HG02884 (cell line): ENCODE data around the gene FDX1.

Experiments
- ATAC-seq: cut with Tn5 transposase; IDR thresholded peaks from one replicate; pipeline ENCODE4 v1.9.1; 2021; ENCODE audit warnings: mild to moderate bottlenecking, moderate library complexity; ENCODE audit not compliant: unreplicated experiment

FDX1 gene

DNA sequence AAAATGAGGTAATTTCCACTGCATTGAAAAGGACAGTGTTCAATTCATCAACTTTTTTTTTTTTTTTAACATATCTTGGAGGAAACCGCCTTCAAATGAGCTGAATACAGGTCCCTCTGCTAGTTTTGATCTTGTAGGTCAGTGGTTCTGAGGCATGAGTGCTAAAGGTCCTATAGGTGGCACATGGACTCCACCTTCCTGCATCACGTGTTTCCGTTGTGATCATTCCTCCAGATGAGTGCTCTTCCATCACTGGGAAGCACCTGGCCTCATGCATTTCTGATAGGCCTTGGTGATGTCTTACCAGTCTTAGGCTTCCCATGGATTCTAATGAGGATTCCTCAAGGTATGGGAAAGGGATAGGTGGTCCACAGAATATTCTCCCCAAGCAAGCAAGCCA lies 37.8 kb downstream of the FDX1 start:
- no peak for ATAC-seq

DNA sequence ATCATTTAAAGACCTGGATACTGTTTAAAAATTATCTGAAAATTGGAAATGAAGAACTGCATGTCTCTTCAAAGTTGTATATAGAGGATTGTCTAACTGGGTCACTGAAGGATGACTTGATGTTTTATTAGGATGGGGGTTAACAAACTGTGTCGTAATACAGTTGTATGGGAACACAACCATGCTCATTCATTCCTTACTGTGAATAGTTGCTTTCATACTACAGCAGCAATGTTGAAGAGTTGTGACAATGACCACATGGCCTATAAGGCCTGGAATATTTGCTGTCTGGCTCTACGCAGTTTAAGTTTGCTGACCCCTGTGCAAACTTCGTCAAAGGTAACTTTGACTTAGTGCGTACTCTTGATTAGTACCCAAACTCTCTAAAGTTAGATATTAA lies 38.4 kb downstream of the FDX1 start:
- no peak for ATAC-seq

DNA sequence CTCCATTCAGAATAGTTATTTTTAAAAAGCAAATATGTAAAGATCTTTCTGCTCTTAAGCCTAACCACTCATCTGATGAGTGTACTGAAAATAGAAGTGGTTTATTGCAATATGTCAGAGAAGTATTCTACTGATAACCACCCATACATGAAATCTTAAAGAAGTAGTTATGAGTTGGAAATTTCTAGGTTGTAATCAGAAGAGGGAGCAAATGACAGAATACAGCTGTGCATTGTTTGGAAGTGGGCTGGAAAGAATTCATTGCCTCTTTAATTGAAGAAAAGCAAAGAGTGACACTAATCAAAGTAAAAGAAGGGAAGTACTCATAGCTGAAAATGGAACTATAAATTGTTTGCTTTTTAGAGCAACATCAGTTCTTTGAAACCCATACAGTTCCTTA lies 39.4 kb downstream of the FDX1 start:
- no peak for ATAC-seq

DNA sequence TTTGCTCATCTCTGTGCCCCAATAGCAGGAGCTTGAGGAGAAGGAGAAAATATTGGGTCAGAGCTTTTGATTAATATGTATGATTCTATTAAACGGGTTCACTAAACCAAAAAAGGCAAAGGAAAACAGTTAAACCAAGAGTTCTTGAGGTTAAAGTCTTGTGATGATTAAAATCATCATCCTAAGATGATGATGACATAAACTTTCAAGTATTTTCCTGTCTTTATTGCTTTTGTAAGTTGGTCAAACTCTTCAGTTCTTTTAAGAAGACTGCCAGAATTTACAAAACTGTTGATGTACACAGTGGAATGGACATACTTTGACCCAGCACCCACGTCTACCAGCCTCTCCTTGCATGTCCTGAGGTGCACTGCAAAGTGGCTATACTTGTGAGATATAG lies 41.0 kb downstream of the FDX1 start:
- no peak for ATAC-seq

DNA sequence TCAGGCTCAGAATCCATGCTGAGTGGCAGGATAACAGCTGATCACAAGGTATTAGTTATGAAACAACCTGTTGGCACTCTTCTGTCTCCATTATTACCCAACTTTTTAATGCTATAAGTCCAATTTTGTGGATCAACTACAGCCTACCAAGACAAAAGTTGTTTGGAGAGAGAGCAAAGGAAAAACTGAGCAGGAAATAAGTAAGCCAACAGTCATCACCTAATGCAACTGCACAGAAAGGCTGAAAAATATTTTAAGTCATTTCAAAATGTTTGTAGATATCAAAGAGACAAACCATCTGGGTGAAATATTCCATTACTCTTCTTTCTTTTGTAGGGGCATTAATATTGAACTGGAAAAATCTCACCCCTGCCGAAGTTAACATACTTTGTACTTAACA lies 41.6 kb downstream of the FDX1 start:
- ATAC-seq, result no peak

DNA sequence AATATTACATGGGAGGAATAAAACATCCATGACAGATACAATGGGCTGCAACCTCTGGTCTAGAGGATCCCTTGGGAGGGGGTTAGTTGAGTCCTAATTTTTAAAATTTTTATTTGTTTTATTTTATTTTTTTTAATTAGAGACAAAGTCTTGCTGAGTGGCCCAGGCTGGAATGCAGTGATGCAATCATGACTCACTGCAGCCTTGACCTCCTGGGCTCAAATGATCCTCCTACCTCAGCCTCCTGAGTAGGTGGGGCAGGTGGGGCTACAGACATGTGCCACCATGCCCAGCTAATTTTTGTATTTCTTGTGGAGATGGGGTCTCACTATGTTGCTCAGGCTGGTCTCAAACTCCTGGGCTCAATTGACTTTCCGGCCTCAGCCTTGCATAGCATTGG lies 43.1 kb downstream of the FDX1 start:
- no peak for ATAC-seq

DNA sequence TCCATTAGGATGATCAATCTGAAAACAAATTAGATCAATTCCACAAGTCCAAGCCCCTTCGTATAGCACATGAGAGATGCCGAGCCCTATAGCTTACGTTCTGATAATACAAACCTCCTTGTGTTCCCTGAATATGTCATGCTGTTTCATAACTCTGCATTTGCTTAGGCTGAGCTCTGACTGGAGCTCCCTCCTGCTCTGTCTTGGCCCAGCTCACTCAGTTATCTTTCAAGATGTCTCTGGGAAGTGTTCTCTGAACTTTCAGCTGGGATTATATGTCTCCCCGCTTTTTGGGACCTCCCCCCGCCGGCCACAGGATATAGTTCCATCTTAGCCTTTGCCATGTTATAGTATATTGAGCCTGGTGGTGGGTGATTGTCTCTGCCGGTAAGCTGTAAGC lies 44.0 kb downstream of the FDX1 start:
- no peak for ATAC-seq

DNA sequence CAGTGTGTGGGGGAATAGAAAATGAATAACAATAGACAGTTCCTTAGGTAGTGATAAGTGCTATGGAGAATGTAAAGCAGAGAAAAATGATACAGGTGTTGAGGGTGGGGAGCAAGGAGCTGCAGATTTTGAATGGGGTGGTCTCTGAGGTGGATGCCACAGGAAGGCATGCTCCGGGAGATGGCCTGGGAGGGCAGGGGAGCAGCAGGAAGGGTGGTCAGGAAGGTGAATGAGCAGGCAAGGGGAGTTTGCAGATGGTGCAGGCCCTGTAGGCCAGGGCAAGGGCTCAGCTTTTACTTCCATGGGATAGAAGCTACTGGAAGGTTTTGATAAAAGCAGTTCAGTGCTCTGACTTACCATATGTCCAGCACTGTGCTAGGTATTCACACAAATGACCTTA lies 44.8 kb downstream of the FDX1 start:
- no peak for ATAC-seq

DNA sequence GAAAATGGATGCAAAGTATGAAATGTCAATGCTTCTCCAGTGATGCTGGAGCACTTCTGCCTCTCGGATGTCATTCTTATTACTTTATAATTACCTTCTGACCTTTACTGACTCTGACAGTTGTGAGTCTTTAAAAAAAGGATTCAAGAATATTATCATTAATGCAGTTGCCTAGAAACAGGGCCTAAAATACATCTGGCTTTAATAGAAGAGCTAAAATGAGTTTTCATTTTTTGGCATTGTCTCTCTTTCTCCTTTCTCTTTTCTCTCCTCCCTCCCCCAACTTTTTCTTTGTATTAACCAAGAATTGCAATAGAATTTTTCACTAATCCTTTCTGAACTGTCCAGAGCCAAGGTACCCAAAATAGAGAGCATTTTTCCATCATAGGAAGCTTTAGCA lies 45.9 kb downstream of the FDX1 start:
- ATAC-seq, result no peak

DNA sequence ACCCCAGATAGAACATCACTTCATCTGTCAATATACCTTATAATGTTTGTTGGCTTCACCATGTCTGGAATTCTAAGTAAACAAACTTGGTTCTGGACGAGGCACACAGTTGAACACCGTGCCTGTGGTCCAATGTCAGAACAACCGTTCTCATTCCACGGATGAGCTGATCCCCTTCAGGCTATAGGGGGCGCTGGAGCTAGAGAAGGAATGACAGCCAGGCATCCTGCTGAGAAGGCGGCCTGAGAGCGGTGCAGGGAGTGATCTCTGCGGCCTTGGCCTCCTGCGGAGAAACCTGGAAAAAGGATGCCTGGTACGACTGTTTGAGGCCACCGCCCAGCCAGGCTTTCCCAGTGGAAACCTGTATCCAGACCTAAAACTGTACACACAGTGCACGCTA lies 48.7 kb downstream of the FDX1 start:
- ATAC-seq, result no peak

DNA sequence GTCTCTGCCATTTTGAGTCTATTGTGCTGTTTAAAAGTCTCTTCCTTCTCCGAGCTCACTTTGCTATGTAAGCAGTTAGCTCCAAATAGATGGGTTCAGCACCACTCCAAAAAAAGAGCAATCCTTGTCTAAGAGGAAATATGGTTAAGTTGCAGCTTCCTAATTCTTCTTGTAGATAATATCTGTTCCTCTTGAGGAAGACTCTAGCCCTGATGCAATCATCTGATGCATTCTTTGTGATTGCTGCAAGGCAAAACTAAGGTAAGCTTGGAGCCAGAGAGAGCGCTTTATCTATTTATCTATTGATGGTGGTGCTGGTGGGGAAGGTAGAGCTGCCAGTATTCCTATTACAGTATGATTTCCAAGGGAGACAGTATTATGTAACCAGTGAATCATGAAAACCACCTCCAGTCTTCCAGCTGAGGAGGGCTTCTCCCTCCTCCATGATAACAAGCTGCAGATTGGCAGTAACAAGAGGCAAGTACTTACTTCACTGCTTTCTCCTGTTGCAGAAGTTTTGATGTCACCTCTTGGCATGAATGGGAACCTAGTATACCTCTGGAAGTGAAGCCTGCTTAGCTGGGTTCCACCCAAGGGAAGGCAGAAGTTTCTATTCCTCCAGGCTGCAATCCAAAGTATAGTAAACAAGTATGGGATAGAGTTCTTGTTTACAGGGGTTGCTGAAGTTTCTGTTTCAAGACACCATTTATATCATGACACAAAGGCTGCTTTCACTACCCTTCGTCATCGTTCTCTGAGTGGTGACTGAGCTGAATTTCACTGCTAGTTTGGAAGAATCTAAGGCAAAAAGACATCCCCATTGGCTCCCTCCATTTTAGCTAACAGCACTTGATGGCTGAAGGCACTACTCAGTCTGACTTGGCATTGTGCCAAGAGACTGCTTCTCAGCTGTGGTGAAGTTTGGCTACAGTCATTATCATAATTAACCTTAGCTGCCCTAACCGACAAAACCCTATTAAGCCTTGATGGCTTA lies 49.7 kb downstream of the FDX1 start:
- no peak for ATAC-seq

DNA sequence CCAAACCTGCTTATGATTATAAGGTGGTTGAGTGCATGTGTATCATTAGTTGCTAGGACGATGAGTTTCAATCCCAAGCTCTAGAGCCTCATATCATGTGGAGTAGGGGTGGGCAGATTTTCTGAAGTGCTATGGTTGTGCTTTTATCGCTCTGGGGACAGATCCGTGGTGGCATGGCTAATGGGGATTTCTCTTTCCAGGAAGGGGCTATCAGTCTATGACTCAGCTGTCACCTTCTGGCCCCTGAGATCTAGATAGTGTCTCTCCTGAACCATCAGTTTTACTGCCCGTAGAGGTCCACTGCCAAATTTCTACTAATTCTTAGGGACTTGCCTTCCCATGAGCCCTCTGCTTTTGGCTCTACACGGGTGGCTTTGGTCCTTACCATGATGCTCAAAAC lies 51.8 kb downstream of the FDX1 start:
- ATAC-seq, result no peak

DNA sequence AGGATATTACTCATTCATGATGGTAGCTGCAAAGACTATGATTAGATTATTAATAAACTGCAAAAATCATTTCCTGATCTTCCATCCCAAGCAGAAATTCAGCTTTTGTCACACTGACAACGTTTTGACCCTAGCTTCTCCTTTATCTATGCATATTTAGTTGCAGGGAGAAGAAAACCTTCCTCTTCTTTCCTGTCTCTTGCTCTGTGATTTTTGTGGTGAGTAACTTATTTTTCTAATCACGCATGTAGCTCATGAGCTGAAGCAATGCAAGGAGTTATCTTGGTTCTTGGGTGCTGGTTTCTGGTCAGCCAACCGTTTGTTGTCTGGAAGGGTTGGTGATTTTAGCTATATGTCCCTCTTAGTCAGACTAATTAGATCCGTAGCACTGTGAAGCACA lies 56.4 kb downstream of the FDX1 start:
- no peak for ATAC-seq

DNA sequence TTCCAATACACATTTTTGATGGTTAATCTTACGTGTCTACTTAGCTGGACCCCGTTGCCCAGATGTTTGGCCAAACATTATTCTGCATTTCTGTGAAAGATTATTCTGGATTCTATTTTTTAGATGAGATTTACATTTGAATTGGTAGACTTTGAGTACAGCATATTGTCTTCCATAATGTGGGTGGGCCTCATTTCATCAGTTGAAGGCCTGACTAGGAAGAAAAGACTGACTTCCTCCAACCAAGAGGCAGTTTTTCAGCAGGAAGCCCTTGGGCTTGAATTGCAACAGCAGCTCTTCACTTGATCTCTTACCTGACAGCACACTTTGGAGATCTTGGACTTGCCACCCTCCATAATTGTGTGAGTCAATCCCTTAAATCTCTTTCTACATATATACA lies 58.7 kb downstream of the FDX1 start:
- no peak for ATAC-seq

DNA sequence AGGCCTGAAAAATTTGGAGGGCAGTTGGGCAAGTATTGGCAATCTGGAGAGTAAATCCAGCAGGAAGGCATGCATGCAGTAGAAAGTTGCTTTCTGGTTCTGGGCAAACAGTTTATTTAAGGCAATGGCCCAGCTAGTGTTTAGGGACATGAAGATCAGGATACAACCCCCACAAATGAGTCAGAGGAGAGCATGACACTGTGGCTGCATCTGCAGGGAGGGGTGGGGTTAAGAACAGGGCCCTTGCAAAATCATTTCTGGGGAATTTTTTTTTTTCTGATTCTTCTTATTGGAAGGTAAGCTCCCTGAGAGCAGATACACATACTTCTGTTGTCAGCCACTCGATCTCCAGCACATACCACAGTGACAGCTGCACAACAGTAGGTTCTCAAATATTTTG lies 61.1 kb downstream of the FDX1 start:
- ATAC-seq, result no peak

DNA sequence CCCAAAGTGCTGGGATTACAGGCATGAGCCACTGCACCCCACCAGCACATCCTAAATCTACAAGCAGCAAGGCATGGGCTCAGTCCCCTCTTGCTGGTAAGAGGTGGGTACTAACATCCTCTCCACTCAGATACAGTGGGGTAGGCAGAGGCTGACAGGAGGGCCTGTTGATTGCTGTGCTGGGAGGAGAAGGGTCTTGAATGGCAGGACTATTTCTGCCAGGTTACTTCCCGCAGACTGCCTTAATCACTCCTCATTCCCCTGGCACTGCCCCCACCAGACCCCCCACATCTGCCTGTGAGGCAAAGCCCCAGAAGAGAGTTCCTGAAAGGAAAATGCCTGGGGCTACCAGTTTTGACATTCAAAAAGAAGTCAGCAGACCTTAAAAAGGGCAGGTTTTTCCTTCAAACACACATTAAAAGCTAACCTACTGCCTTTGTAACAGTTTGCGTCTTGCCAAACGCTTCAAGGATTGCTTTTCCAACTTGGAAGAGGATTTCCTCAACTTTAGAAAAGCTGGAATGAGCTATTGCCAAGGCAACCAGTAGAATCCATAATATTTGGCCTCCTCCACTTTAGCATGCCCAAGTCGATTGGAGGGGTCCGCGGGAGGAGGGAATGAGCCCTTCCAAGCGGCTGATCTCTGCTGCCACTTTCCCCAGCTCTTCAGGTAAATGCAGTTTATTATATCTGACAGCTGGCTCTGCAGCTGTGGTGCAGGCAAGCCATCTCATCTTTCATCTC lies 62.0 kb downstream of the FDX1 start:
- no peak for ATAC-seq

DNA sequence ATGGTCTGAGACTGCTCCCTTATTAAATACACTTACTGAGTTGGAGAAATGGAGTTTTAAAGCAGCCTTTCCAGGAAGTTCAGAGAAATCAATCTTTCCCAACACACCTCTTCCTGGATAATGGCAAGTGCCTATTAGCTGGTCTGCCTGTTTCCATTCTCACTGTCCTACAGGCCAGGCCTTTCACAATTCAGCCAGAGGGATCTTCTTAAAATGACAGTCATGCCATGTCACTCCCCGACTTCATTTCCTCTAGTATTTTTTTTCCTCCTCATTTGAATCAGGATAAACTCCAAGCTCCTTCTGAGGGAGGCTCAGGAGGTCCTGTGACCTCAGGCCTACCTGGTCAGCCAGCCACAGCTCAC lies 62.6 kb downstream of the FDX1 start:
- no peak for ATAC-seq

DNA sequence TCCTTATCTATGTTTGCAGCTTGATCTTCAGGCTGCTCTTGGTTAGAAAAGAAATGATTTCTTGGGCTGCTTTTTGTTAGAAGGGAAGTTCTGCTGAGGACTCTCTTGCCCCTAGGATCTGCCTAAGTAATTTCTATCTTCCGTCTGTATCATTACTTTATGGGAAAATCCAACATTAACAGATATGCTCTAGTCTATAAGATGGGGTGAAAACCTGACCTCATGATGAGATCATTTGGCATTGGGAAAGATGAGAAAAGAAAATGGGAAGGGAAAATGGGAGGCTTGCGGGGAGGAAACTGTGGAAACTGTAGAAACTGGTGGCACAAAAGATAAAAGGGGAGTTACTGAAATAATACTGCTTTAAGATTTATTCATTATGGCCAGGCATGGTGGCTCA lies 63.6 kb downstream of the FDX1 start:
- ATAC-seq, result no peak

DNA sequence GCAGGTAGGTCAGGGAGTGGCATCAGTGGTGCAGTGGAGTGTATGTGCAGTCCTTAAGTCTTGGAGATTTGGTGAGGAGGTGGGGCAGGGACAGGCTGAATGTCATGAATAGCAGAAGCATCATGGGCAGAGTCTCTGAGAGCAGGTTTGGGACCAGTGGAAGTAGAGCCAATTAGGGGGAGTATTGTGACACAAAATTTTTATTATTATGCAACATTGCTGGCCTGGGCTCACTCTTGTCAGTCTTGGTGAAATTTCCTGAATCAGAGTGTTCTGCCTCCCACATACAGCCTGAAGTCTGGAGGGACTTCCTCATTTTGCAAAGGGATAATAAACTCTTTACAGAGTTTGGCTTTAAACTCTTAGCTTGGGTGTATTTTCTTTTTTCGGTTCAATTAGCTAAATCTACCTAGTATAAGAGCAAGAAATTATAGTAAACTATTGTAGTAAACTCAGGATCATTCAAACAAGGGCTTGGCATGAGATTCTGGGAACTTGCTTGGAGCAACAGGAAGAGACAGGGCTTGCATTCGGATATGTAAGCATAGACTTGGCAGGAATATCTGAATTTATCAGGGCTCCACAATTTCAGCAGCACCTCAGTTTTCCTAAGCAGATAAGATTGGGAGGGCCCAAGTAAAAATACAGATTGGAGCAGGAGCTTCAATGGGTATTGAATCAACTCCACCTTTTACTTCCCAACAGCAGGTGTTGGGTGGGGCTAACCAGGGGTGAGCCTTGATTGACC lies 67.7 kb downstream of the FDX1 start:
- no peak for ATAC-seq

DNA sequence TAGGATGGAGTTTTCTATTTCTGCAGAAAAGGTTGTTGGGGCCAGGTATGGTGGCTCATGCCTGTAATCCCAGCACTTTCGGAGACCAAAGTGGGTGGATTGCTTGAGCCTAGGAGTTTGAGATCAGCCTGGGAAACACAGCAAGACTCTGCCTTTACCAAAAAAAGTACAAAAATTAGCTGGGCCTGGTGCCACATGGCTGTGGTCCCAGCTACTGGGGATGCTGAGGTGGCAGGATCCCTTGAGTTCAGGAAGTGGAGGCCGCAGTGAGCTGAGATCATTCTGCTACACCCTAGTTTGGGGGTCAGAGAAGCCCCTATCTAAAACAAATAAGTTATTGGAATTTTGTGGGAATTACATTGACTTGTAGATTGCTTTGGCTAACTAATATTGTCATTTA lies 71.7 kb downstream of the FDX1 start:
- no peak for ATAC-seq

DNA sequence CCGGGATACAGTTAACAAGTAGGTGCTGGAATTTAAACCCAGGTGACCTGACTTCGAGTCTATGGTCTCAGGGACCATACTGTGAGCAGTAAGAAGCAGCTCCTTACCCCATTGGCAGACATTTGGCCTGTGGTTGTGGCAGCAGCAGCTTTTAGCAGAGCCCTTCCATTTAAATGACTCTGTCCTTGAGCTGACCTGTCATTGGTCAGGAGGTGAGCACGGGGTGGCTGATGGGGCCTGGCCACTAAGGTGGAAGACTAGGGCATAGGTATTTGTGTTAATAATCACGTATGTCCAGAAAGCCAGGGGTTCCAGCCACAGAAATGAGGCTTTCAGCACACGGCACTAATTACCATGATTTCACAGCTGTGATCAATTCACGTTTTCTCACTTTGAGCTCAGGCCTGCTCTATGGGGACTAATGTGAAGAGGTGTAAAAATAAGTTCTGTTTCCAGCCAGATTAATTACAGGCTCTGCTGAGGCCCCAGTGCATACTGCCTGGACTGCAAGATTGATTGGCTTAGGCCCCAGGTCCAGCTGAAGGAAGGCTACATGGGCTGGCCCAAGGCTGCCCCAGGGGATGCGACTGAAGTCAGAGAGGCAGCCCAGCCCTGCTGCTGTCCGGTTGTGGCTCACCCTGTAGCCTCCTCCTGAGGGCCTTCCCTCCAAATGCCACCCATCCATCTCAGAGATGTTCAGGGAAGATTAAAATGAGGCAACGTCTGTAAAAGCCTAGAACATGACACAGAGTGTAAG lies 76.0 kb downstream of the FDX1 start:
- ATAC-seq, result no peak
